ENCODE measurements around the gene LDB2. TPM values are rescaled to one million over a fixed set of nuclear protein-coding genes. Genes with fewer than 3 reads are reported as not detected.

LDB2 gene
- total RNA-seq, 2 experiments from 2014 or later = not detected

- Histone ChIP-seq H3K79me2 (ENCODE audit: insufficient read depth, low read depth, low read length) (no peaks in the 10 kb centered on the region), H3K4me3 (ENCODE audit: low read depth, low read length, poor library complexity, severe bottlenecking) (no peak overlapping the region), H3K9me2 (ENCODE audit: insufficient read depth, low read length) (no peaks in the 10 kb centered on the region), H4K20me1 (ENCODE audit: insufficient read depth, low read length) (no peaks in the 10 kb centered on the region), H3K36me3 (ENCODE audit: insufficient read depth, low read length) (no peaks in the 10 kb centered on the region), H3K4me2 (ENCODE audit: low read length) (no peak overlapping the region), H3K4me1 (ENCODE audit: insufficient read depth, low read length, poor library complexity, severe bottlenecking) (no peaks in the 10 kb centered on the region), H2AFZ (ENCODE audit: low read length) (no peak overlapping the region), H3K27ac (ENCODE audit: low read depth, low read length, poor library complexity, severe bottlenecking) (no peak overlapping the region), H3K9me3 (ENCODE audit: low read length) (no peaks in the 10 kb centered on the region)
- no peak for DNase-seq (ENCODE audit: low spot score)
- intact Hi-C loops (cut with micrococcal nuclease; ENCODE audit: unreplicated experiment) = no loop called here
- ChIA-PET POLR2A (interaction anchor here (0.6 kb wide), 1 partner anchor 14 kb away, joined by 3 read pairs; the partner anchor contains the start of gene LDB2), CTCF (ENCODE audit: unreplicated experiment) (no interaction called here)
- TF ChIP-seq EZH2phosphoT487 (IDR thresholded peaks at IDR 0.05; ENCODE audit: borderline replicate concordance, low read depth, low read length) = no peak
- TF ChIP-seq, protein P1, sequence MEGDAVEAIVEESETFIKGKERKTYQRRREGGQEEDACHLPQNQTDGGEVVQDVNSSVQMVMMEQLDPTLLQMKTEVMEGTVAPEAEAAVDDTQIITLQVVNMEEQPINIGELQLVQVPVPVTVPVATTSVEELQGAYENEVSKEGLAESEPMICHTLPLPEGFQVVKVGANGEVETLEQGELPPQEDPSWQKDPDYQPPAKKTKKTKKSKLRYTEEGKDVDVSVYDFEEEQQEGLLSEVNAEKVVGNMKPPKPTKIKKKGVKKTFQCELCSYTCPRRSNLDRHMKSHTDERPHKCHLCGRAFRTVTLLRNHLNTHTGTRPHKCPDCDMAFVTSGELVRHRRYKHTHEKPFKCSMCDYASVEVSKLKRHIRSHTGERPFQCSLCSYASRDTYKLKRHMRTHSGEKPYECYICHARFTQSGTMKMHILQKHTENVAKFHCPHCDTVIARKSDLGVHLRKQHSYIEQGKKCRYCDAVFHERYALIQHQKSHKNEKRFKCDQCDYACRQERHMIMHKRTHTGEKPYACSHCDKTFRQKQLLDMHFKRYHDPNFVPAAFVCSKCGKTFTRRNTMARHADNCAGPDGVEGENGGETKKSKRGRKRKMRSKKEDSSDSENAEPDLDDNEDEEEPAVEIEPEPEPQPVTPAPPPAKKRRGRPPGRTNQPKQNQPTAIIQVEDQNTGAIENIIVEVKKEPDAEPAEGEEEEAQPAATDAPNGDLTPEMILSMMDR (conservative IDR thresholded peaks at IDR 0.05; ENCODE audit: low read length) = no peak
- no TSS peak for BruUV-seq (replicated peaks)
Observed at GRCh38 chr4:16884673-16885460, 13.6 kb downstream of the LDB2 start.

GRCh38 chr4:16883806-16884205 lies 14.6 kb downstream of the LDB2 start:
- no peak overlapping the region for H3K4me3 ChIP-seq (ENCODE audit: low read depth, low read length, poor library complexity, severe bottlenecking)
- intact Hi-C loops (cut with micrococcal nuclease; ENCODE audit: unreplicated experiment) = no loop called here
- no peaks in the 10 kb centered on the region for H3K79me2 ChIP-seq (ENCODE audit: insufficient read depth, low read depth, low read length)
- H3K4me2 ChIP-seq (ENCODE audit: low read length) = no peak overlapping the region
- CTCF ChIA-PET (ENCODE audit: unreplicated experiment) = no interaction called here
- H3K9me3 ChIP-seq (ENCODE audit: low read length) = no peaks in the 10 kb centered on the region
- no peaks in the 10 kb centered on the region for H3K9me2 ChIP-seq (ENCODE audit: insufficient read depth, low read length)
- H3K4me1 ChIP-seq (ENCODE audit: insufficient read depth, low read length, poor library complexity, severe bottlenecking) = no peaks in the 10 kb centered on the region
- no peaks in the 10 kb centered on the region for H4K20me1 ChIP-seq (ENCODE audit: insufficient read depth, low read length)
- no TSS peak for BruUV-seq (replicated peaks)
- DNase-seq (ENCODE audit: low spot score) = no peak
- no peak for TF ChIP-seq EZH2phosphoT487 (IDR thresholded peaks at IDR 0.05; ENCODE audit: borderline replicate concordance, low read depth, low read length)
- TF ChIP-seq, protein P1 (conservative IDR thresholded peaks at IDR 0.05; ENCODE audit: low read length) = no peak
- no peak overlapping the region for H2AFZ ChIP-seq (ENCODE audit: low read length)
- no peak overlapping the region for H3K27ac ChIP-seq (ENCODE audit: low read depth, low read length, poor library complexity, severe bottlenecking)
- H3K36me3 ChIP-seq (ENCODE audit: insufficient read depth, low read length) = no peaks in the 10 kb centered on the region
- POLR2A ChIA-PET = interaction anchor here (0.5 kb wide), 1 partner anchor 398 kb away, joined by 3 read pairs; no protein-coding TSS in a partner anchor
